Omental fat pad (tissue), 4 donors: ENCODE measurements around the gene POU2F1. TPM values are rescaled to one million over a fixed set of nuclear protein-coding genes. Genes with fewer than 3 reads are reported as not detected.
A peak's percentile ranks its signal among the peaks of the same experiment; 100 is the strongest.

Experiments
- ATAC-seq: fragments of 150-250 bp; one replicate; pipeline ENCODE4 v1.9.1; 2016; ENCODE audit warnings: mild to moderate bottlenecking, moderate library complexity; ENCODE audit not compliant: low FRiP score
- DNase-seq: peaks from one replicate; pipeline ENCODE4 v3.0.0-alpha.2; 2019; ENCODE audit warnings: low spot score
- total RNA-seq, 4 donors: library from RNA; depleted of rRNA; stranded (reverse); fragments of >200 nt; gene quantifications; one replicate each; pipeline ENCODE4 v1.1.0, GENCODE V29; 2016
- TF ChIP-seq, protein P1 (sequence below), 3 donors: fragments of 450-650 bp; IDR thresholded peaks; one replicate each; pipeline ENCODE4 v1.5.1; 2016 to 2017; ENCODE audit warnings: antibody characterized with exemption in 3 of 3, mild to moderate bottlenecking in 3 of 3, moderate library complexity in 2 of 3

Gene POU2F1
- 10 to 100 TPM; 10.3 to 18.9 (median 13.5) TPM for total RNA-seq

DNA sequence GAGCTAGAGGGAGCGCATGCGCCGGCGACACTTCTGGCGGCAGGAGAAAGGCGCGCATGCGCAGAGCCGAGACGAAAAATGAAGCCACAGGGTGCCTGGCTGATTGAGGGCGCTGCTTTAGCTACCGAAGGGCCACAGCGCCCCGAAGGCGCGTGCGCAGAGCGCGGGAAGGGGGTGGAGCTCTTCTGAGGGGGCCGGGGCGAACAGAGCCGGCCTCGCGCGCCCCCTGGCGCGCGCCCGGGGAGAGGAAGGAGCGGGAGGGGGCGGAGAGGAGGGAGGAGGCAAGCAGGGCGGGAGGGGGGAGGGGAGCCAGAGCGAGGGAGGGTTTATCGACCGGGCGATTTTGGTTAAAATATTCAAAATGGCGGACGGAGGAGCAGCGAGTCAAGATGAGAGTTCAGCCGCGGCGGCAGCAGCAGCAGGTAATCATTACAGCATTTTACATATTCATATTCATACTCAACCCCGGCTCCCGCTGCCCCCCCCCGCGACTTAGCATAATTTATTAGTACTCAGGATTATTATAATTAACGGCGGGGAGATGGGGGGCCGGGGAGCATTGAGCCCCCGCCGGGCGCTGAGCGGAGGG, at the start of gene POU2F1:
TSS of gene POU2F1 (plus strand) at position 350 of the 589 bp plus-strand sequence. CDS start at position 362, 12 bp downstream.
- DNase-seq (peak; percentile 97), ATAC-seq (peak; percentile 97)
- TF ChIP-seq, protein P1, sequence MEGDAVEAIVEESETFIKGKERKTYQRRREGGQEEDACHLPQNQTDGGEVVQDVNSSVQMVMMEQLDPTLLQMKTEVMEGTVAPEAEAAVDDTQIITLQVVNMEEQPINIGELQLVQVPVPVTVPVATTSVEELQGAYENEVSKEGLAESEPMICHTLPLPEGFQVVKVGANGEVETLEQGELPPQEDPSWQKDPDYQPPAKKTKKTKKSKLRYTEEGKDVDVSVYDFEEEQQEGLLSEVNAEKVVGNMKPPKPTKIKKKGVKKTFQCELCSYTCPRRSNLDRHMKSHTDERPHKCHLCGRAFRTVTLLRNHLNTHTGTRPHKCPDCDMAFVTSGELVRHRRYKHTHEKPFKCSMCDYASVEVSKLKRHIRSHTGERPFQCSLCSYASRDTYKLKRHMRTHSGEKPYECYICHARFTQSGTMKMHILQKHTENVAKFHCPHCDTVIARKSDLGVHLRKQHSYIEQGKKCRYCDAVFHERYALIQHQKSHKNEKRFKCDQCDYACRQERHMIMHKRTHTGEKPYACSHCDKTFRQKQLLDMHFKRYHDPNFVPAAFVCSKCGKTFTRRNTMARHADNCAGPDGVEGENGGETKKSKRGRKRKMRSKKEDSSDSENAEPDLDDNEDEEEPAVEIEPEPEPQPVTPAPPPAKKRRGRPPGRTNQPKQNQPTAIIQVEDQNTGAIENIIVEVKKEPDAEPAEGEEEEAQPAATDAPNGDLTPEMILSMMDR (IDR thresholded peaks at IDR 0.05) = no peak

DNA sequence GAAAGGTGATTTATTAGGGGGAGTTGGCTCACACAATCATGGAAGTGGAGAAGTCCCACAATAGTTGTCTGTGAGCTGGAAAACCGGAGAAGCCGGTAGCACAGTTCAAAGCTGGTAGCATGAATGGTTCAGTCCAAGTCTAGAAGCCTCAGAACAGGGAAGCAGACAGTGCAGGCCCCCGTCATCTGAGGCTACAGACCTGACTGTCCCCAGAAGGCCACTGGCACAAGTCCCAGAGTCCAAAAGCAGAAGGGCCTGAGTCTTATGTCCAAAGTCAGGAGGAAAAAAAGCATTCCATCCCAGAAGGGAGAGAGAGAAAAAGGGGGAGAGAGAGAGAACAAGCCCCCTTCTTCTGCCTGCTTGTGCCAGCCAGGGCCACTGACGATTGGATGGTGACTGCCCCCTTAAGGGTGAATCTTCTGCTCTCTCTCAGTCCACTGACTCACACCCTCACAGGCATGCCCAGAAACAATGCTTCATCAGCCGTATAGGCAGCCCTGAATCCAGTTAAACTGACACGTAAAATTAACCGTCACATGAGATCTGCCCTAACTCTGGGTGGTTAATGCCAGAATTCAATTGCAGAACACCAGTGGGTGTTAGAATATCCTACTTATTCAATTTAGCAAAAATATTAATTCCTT, 49.3 kb upstream of the POU2F1 start:
- TF ChIP-seq, protein P1 (IDR thresholded peaks at IDR 0.05) = no peak
- no peak for ATAC-seq
- DNase-seq = no peak

DNA sequence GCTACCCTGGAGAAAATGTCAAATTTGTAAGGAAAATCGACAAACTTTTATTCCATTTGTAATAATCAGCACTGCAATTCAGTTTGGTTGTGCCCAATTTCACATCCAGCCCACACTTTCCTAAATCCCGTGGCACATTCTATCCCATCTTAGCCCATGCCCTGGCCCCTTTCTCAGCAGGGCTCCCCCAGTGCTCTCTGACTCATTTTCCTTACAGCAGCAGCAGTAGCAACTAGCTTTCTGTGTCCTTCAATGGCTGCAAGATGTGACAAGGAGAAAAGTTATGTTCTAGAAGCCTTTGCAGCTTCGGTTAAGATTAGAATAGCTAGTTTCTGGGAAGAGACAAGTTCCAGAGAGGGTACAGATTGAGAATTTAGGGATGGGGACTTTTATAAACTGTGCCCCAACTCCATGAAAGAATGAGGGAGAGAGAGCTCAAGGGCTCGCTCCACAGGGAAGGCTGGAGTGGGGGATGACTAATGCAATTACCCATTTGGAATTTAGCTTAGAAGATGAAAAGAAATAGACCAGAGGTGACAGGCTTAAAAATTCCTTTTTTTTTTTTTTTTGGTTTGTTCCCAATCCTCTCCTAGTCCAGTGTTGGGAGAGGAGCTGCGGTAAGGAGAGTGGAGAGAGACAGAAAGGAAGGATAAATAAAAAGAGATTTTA, 47.0 kb upstream of the POU2F1 start:
- no peak for ATAC-seq
- no peak for DNase-seq
- TF ChIP-seq, protein P1 (IDR thresholded peaks at IDR 0.05) = no peak

DNA sequence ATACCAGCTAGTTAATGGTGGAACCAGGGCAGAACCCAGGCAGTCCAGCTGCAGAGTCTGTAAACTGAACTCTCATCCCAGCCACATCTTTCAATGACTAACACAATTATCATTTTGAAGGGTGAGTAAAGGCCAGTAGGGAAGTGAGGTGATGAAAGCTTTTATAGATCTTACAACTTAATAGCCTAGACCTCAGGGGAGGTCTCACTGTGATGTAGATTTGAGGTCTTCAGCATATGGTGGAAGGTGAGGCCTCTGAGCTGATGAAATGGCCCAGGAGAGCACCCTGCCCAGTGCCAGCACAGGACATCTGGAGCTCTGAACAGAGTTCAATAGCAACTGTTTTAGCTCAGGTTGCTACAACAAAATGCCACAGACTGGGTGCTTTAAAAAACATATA, 44.8 kb upstream of the POU2F1 start:
- DNase-seq = no peak
- TF ChIP-seq, protein P1 (IDR thresholded peaks at IDR 0.05) = no peak
- no peak for ATAC-seq

DNA sequence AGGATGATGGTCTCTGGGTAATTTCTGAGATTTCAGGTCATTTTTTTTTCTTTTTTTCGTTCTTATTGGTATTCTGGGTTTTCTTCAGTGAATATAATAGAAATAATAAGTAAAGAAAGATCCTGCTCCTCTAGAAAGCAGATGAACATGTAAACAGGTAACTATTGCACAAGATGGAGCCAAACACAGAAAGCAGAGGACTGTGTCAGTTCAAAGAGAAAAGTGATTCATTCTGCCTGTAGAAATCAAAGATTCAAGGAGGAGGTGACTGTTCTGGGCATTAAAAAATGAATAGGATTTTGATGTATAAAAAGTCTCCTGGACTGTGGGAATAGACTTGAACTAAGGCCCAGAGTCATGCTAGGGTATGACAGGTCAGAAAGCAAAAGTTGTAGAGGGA, 41.9 kb upstream of the POU2F1 start:
- TF ChIP-seq, protein P1 (IDR thresholded peaks at IDR 0.05) = no peak
- no peak for DNase-seq
- no peak for ATAC-seq

DNA sequence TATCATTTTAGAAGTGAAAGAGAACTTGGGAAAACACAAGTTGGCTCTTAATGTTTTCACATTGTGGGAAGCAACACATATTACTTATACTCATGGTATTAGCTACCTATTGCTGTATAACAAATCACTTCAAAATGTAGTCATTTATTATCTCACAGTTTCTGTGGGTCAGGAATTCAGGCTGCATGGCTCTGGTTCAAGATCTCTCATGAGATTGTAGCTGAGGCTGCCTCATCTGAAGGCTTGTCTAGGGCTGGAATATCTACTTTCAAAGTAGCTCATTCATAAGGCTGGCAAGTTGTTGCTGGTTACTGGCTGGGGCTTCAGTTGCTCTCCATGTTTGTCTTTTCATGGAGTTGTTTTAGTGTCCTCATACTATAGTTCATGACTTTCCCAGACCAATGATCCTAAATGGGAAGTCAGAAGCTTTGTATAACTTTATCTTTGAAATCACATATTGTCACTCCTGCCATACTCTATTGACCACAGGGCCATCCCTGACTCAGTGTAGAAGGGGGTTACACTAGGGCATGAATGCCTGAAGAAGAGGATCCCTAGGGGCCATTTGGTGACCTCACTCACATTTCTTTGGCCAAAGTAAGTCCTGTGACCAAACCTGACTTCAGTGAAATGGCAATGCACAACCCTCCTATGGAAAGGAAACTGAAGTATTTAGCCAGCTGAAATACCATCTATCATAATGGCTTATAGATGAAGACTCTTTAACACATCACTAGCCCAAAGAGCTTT, 37.9 kb upstream of the POU2F1 start:
- TF ChIP-seq, protein P1 (IDR thresholded peaks at IDR 0.05) = no peak
- no peak for DNase-seq
- ATAC-seq = no peak
